ENCODE measurements around the gene MASP2. TPM values are rescaled to one million over a fixed set of nuclear protein-coding genes. Genes with fewer than 3 reads are reported as not detected.

The MASP2 gene
- total RNA-seq, 2 donors from 2014 or later = 0.18 to 0.30 TPM

DNA sequence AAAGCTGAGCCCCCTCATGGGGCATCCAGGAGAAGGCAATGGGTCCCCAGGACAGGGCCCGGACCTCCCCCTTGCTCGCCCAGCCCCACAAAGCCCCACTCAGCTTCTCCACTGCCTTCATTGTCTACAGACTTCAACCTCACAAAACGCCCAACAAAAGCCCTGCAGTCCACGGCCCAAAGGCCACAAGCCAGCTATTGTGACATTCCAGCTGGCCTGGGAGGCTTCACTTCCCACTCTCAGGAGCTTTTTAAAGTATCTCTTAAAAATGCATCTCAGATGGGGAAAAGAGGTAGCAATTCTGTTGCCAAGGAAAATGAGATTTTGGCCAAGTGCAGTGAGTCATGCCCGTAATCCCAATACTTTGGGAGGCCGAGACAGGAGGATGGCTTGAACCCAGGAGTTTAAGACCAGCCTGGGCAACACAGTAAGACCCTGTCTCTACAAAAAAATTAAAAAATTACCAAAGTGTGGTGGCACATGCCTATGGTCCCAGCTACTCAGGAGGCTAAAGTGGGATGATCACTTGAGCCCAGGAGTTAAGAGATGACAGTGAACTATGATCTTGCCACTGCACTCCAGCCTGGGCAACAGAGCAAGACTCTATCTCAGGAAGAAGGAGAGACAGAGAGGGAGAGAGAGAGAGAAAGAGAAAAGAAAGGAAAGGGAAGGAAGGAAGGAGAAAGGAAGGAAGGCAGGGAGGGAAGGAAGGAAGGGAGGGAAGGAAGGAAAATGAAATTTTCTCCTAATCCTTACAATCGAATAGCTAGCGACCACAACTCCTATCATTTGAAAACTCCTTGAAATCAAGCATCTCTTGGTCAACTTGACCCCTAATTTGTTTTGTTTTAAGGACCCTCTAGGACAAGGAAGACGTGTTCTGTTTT is 66.0 kb downstream of the MASP2 start:
- peak overlapping the region; percentile 9 for H3K4me3 Mint-ChIP-seq
- H3K36me3 Mint-ChIP-seq (ENCODE audit: low read depth) = peaks cover 4% of the 10 kb centered on the region
- no peaks in the 10 kb centered on the region for H3K9me3 ChIP-seq (ENCODE audit: control insufficient read depth, low read length, poor library complexity, severe bottlenecking)
- peaks cover 39% of the 10 kb centered on the region for H3K27me3 Mint-ChIP-seq
- DNase-seq = no peak
- no peak for ATAC-seq
- peaks cover 2% of the 10 kb centered on the region for H3K4me1 Mint-ChIP-seq
- H3K27ac Mint-ChIP-seq = no peak overlapping the region

DNA sequence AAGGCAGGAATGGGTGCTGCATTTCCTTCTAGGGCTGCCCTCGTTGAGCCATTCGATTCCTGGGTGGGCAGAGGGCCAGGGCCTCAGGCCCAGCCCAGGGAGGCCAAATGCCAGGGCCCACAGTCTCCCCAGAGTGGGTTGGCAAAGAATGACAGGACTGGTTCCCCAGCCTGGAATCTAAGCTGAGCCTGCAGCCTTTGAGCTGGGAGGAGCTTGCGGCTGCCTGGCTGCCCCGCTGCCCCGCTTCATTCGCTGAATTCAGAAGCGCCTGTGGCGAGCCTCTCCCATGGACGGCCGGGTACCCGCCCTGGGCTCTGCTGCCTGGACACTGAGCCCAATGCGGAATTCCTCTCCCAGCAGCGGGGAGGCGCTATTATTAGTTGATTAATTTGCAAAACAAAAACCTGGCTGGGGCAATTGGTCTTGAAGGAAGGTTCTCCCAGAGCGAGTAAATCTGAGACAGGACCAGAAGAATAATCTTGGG is 66.9 kb downstream of the MASP2 start:
- peaks cover 4% of the 10 kb centered on the region for H3K36me3 Mint-ChIP-seq (ENCODE audit: low read depth)
- no peak for DNase-seq
- H3K27me3 Mint-ChIP-seq = peaks cover 39% of the 10 kb centered on the region
- ATAC-seq = no peak
- H3K9me3 ChIP-seq (ENCODE audit: control insufficient read depth, low read length, poor library complexity, severe bottlenecking) = no peaks in the 10 kb centered on the region
- H3K4me3 Mint-ChIP-seq = no peak overlapping the region
- H3K4me1 Mint-ChIP-seq = peaks cover 2% of the 10 kb centered on the region
- H3K27ac Mint-ChIP-seq = no peak overlapping the region

DNA sequence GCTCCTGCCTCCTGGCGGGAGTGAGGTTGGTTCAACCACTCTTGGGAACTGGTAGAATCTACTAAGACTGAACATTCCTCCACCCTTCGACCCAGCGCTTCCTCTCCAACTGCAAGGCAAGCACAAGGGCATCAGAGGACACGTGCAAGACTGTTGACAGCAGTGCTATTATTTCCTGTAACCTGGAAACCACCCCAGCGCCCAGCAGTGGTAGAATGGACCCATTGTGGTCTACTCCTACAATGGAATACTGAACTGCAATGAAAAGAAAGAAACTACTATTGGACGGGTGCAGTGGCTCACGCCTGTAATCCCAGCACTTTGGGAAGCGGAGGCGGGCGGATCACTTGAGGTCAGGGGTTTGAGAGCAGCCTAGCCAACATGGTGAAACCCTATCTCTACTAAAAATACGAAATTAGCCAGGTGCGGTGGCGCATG is 67.5 kb downstream of the MASP2 start:
- no peak for DNase-seq
- ATAC-seq = no peak
- Mint-ChIP-seq H3K36me3 (ENCODE audit: low read depth) (peaks cover 4% of the 10 kb centered on the region), H3K4me1 (peaks cover 2% of the 10 kb centered on the region), H3K4me3 (no peak overlapping the region), H3K27ac (no peak overlapping the region), H3K27me3 (peaks cover 39% of the 10 kb centered on the region)
- no peaks in the 10 kb centered on the region for H3K9me3 ChIP-seq (ENCODE audit: control insufficient read depth, low read length, poor library complexity, severe bottlenecking)

DNA sequence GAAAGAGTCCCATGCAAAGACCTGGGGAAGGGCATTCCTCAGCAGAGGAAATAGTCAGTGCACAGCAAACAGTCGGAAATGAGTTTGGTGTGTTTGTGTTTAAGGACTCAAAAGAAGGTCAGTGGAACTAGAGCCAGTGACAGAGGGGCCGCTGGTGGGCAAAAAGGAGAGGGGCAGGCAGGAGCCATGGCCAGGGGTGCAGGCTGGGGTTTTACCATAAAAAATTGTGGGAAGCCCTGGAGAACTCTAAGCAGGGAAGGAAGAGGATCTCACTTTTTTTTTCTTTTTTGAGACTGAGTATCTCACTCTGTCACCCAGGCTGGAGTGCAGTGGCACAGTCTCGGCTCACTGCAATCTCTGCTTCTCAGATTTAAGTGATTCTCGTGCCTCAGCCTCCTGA is 68.3 kb downstream of the MASP2 start:
- H3K36me3 Mint-ChIP-seq (ENCODE audit: low read depth) = peaks cover 4% of the 10 kb centered on the region
- DNase-seq (no peak), ATAC-seq (no peak)
- no peak overlapping the region for H3K27ac Mint-ChIP-seq
- H3K4me1 Mint-ChIP-seq = peaks cover 2% of the 10 kb centered on the region
- no peak overlapping the region for H3K4me3 Mint-ChIP-seq
- H3K27me3 Mint-ChIP-seq = peaks cover 39% of the 10 kb centered on the region
- H3K9me3 ChIP-seq (ENCODE audit: control insufficient read depth, low read length, poor library complexity, severe bottlenecking) = no peaks in the 10 kb centered on the region

Other genes starting within 250 kb of the MASP2 start
- 100 to 1,000 TPM; 121 to 135 TPM for gene TARDBP, start 34.6 kb downstream of the MASP2 start, total RNA-seq
- gene SRM, start 12.8 kb upstream of the MASP2 start, total RNA-seq = 10 to 100 TPM; 37.5 to 39.5 TPM
- 10 to 100 TPM; 73.8 to 82.7 TPM for gene EXOSC10, start 52.6 kb upstream of the MASP2 start, total RNA-seq
- gene ANGPTL7, start 142.1 kb upstream of the MASP2 start, total RNA-seq = not detected
- gene MTOR, start 215.3 kb upstream of the MASP2 start, total RNA-seq = 10 to 100 TPM; 47.3 to 50.0 TPM
- 10 to 100 TPM; 19.1 to 25.3 TPM for gene UBIAD1, start 226.0 kb upstream of the MASP2 start, total RNA-seq

Data from T-helper 17 cell (primary cell).